HCT116 (cell line): ENCODE results near the gene GOLT1A. TPM values are rescaled to one million over a fixed set of nuclear protein-coding genes. Genes with fewer than 3 reads are reported as not detected.

Experiments used
- ATAC-seq: fragments of 200-7000 bp; cut with Tn5 transposase; 2 replicates; pipeline ENCODE4 v1.9.1; 2020; ENCODE audit warnings: mild to moderate bottlenecking, moderate library complexity
- BruUV-seq: library from RNA; stranded (reverse); fragments of 400-500 nt; replicated peaks from 2 replicates; lab custom pipeline; 2021; lab: Mats Ljungman, UMichigan
- CTCF ChIA-PET: fragments of 300-600 bp; sonication (Branson Sonifier 250); formaldehyde crosslinking; loops from one replicate; lab custom pipeline; 2021; ENCODE audit warnings: antibody characterized with exemption; lab: Charles Lee
- POLR2A ChIA-PET: fragments of 300-600, 350-600 bp; sonication (Branson Sonifier 250); formaldehyde crosslinking; loops from one replicate; lab custom pipeline; 2021; ENCODE audit warnings: antibody characterized with exemption; lab: Charles Lee
- RAD21 ChIA-PET, 2 experiments: fragments of 300-600 bp; sonication (Branson Sonifier 250); formaldehyde crosslinking; loops; one replicate each; lab custom pipeline; 2023; ENCODE audit warnings: low total read pairs in 2 of 2; ENCODE audit not compliant: uncharacterized antibody in 2 of 2, unreplicated experiment in 2 of 2, low non-redundant PET in 1 of 2; lab: Charles Lee
- DNase-seq: peaks from one replicate; pipeline ENCODE4 v3.0.0-alpha.2; 2010; ENCODE audit warnings: low read depth, low spot score
- H2AFZ ChIP-seq: fragments of 200-600 bp; shearing (Covaris generic), sonication (generic); 2 replicates; pipeline ENCODE4 v1.6.1; 2017; ENCODE audit warnings: low read depth, mixed run types, mixed read lengths, antibody characterized with exemption, low read length; ENCODE audit not compliant: poor library complexity, severe bottlenecking
- H3K27ac ChIP-seq: 2 replicates; pipeline ENCODE4 v1.5.1; 2012; ENCODE audit warnings: low read depth, low read length
- H3K27me3 ChIP-seq: fragments of 200-600 bp; sonication (generic); 2 replicates; pipeline ENCODE4 v1.6.1; 2016; ENCODE audit warnings: mixed run types, low read length, mixed read lengths; ENCODE audit not compliant: insufficient read depth
- H3K36me3 ChIP-seq, 2 experiments: fragments of 200-500 bp in 1 of 2; fragments of 200-600 bp in 1 of 2; sonication (Bioruptor generic) in 1 of 2; sonication (generic) in 1 of 2; 2 replicates each; pipeline versions ENCODE4 v1.5.1 to v1.6.1; 2014 to 2016; ENCODE audit warnings: low read length in 2 of 2, inconsistent platforms in 1 of 2, mixed read lengths in 1 of 2, mixed run types in 1 of 2; ENCODE audit not compliant: insufficient read depth in 2 of 2, control insufficient read depth in 1 of 2
- H3K4me1 ChIP-seq, 2 experiments: fragments of 200-600 bp in 1 of 2; sonication (generic) in 1 of 2; 2 replicates each; pipeline versions ENCODE4 v1.5.1 to v1.6.1; 2012 to 2017; ENCODE audit warnings: low read length in 2 of 2, inconsistent platforms in 1 of 2, mild to moderate bottlenecking in 1 of 2, mixed read lengths in 1 of 2, mixed run types in 1 of 2, moderate library complexity in 1 of 2; ENCODE audit not compliant: insufficient read depth in 2 of 2, control insufficient read depth in 1 of 2
- H3K4me2 ChIP-seq: fragments of 200-600 bp; sonication (generic); 2 replicates; pipeline ENCODE4 v1.6.1; 2017; ENCODE audit warnings: mixed run types, low read length, mixed read lengths
- H3K4me3 ChIP-seq, 2 experiments: fragments of 200-600 bp in 1 of 2; sonication (generic) in 1 of 2; replicated peaks in 1 of 2; 2 replicates each; pipeline ENCODE4 v1.5.1; 2011 to 2016; ENCODE audit warnings: low read length in 2 of 2, control low read depth in 1 of 2, low read depth in 1 of 2, mild to moderate bottlenecking in 1 of 2, mixed read lengths in 1 of 2, mixed run types in 1 of 2
- H3K79me2 ChIP-seq: fragments of 200-600 bp; sonication (generic); 2 replicates; pipeline ENCODE4 v1.6.1; 2017; ENCODE audit warnings: mild to moderate bottlenecking, mixed run types, low read length, moderate library complexity, mixed read lengths; ENCODE audit not compliant: insufficient read depth
- H3K9ac ChIP-seq: fragments of 200-600 bp; sonication (generic); 2 replicates; pipeline ENCODE4 v1.6.1; 2016; ENCODE audit warnings: low read length, mixed read lengths
- H3K9me2 ChIP-seq: fragments of 200-600 bp; sonication (generic), shearing (Covaris generic); 2 replicates; pipeline ENCODE4 v1.6.1; 2017; ENCODE audit warnings: mixed run types, mild to moderate bottlenecking, moderate library complexity; ENCODE audit not compliant: insufficient read depth
- H3K9me3 ChIP-seq, 2 experiments: fragments of 200-500 bp in 1 of 2; fragments of 200-600 bp in 1 of 2; sonication (Bioruptor generic) in 1 of 2; sonication (generic) in 1 of 2; 2 replicates each; pipeline ENCODE4 v1.6.1; 2014 to 2017; ENCODE audit warnings: low read length in 2 of 2, mixed read lengths in 2 of 2, inconsistent platforms in 1 of 2, low read depth in 1 of 2, mild to moderate bottlenecking in 1 of 2, mixed run types in 1 of 2, moderate library complexity in 1 of 2; ENCODE audit not compliant: control insufficient read depth in 1 of 2, insufficient read depth in 1 of 2
- H4K20me1 ChIP-seq: fragments of 200-600 bp; sonication (generic), shearing (Covaris generic); 2 replicates; pipeline ENCODE4 v1.6.1; 2017; ENCODE audit warnings: mixed run types, mild to moderate bottlenecking, moderate library complexity; ENCODE audit not compliant: insufficient read depth
- CEBPB ChIP-seq: IDR thresholded peaks from 2 replicates; pipeline ENCODE4 v1.6.1; 2012; ENCODE audit warnings: low read depth
- EGR1 ChIP-seq: IDR thresholded peaks from 2 replicates; pipeline ENCODE4 v1.6.1; 2012; ENCODE audit warnings: low read depth
- ELF1 ChIP-seq: IDR thresholded peaks from 2 replicates; pipeline ENCODE4 v1.6.1; 2012; ENCODE audit warnings: low read depth, borderline replicate concordance
- EZH2 ChIP-seq: fragments of 200-600 bp; sonication (generic); IDR thresholded peaks from 2 replicates; pipeline ENCODE4 v1.6.1; 2017; ENCODE audit warnings: antibody characterized with exemption, mixed run types
- EZH2phosphoT487 ChIP-seq: fragments of 200-600 bp; IDR thresholded peaks from 2 replicates; pipeline ENCODE4 v1.6.1; 2018; ENCODE audit warnings: antibody characterized with exemption, borderline replicate concordance
- JUND ChIP-seq: IDR thresholded peaks from 2 replicates; pipeline ENCODE4 v1.6.1; 2012
- POLR2AphosphoS5 ChIP-seq: IDR thresholded peaks from 2 replicates; pipeline ENCODE4 v1.6.1; 2011; ENCODE audit warnings: mild to moderate bottlenecking, low read depth, low read length, moderate library complexity
- RAD21 ChIP-seq: IDR thresholded peaks from 2 replicates; pipeline ENCODE4 v1.6.1; 2012; ENCODE audit warnings: low read depth, mild to moderate bottlenecking
- SP1 ChIP-seq: IDR thresholded peaks from 2 replicates; pipeline ENCODE4 v1.6.1; 2012; ENCODE audit warnings: low read depth
- SRF ChIP-seq: IDR thresholded peaks from 2 replicates; pipeline ENCODE4 v1.6.1; 2012; ENCODE audit warnings: low read depth
- TCF7L2 ChIP-seq: IDR thresholded peaks from 2 replicates; pipeline ENCODE4 v1.7.0; 2011; ENCODE audit warnings: borderline replicate concordance, inconsistent platforms; ENCODE audit not compliant: insufficient read depth, insufficient read length; ENCODE audit errors: extremely low read depth
- YY1 ChIP-seq: IDR thresholded peaks from 2 replicates; pipeline ENCODE4 v1.6.1; 2011; ENCODE audit warnings: low read length, low read depth, moderate library complexity, mild to moderate bottlenecking; ENCODE audit not compliant: insufficient replicate concordance; ENCODE audit errors: extremely low read depth
- ZFX ChIP-seq: fragments of 450-650 bp; IDR thresholded peaks from 2 replicates; pipeline ENCODE4 v1.6.1; 2017
- ZNF274 ChIP-seq: fragments of 200-500 bp; sonication (Bioruptor generic); IDR thresholded peaks from 2 replicates; pipeline ENCODE4 v1.6.1; 2014; ENCODE audit warnings: mild to moderate bottlenecking, low read depth, low read length, inconsistent platforms
- intact Hi-C: fragments of 100-400 bp; cut with micrococcal nuclease; formaldehyde crosslinking; loops from 2 replicates; pipeline ENCODE4 v1.10.0; 2022
- total RNA-seq: library from RNA; stranded (reverse); gene quantifications from one replicate; pipeline ENCODE4 v1.2.1, GENCODE V29; 2021; ENCODE audit not compliant: unreplicated experiment
- TF ChIP-seq, protein P1 (sequence below): IDR thresholded peaks from 2 replicates; pipeline ENCODE4 v1.6.1; 2012
- TF ChIP-seq, protein P2 (sequence below): IDR thresholded peaks from 2 replicates; pipeline ENCODE4 v1.6.1; 2011; ENCODE audit warnings: mild to moderate bottlenecking, low read length, moderate library complexity; ENCODE audit not compliant: insufficient replicate concordance; ENCODE audit errors: extremely low read depth

The GOLT1A gene
- total RNA-seq, 1 experiment from 2014 or later = 8.0 TPM

DNA sequence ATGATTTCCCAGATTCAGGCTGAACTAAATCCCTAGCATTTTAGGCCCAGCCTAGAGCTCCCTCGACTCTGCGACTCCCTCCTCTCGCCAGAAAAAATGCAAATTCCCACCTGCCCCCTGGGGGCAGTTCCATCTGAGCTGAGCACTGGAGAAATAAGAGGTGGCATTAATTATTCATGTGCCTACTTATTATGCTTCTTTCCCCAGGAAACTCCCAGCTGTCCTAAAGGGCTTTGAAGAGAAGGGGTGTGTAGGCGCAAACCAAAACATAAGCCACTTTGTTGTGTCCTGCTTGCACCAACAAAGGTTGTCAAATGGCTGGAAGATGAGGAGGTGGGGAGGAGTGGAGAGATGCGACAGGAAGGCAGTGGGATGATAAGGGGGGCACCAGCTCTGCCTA lies 41.4 kb upstream of the GOLT1A start:
- H3K4me2 ChIP-seq = no peak overlapping the region
- H3K9me2 ChIP-seq = no peaks in the 10 kb centered on the region
- H4K20me1 ChIP-seq = no peaks in the 10 kb centered on the region
- H3K27ac ChIP-seq = no peak overlapping the region
- H2AFZ ChIP-seq = no peak overlapping the region
- ATAC-seq (no peak), DNase-seq (no peak)
- H3K4me3 ChIP-seq = no peak overlapping the region
- no peaks in the 10 kb centered on the region for H3K9me3 ChIP-seq
- no peaks in the 10 kb centered on the region; a peak in 1 of 4 replicates for H3K36me3 ChIP-seq
- RAD21 ChIA-PET = no interaction called here
- BruUV-seq = no TSS peak
- POLR2A ChIA-PET = no interaction called here
- H3K79me2 ChIP-seq = no peaks in the 10 kb centered on the region
- intact Hi-C loops = loop anchor here (5.0 kb wide), 1 partner anchor 93 kb away; no protein-coding TSS in a partner anchor
- H3K4me1 ChIP-seq = no peaks in the 10 kb centered on the region
- H3K27me3 ChIP-seq = no peaks in the 10 kb centered on the region
- TF ChIP-seq POLR2AphosphoS5 = no peak
- TF ChIP-seq JUND = no peak
- TF ChIP-seq EZH2 = no peak
- TF ChIP-seq ZFX = no peak
- no peak for TF ChIP-seq ZNF274
- TF ChIP-seq, protein P1, sequence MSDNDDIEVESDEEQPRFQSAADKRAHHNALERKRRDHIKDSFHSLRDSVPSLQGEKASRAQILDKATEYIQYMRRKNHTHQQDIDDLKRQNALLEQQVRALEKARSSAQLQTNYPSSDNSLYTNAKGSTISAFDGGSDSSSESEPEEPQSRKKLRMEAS = no peak
- no peak for TF ChIP-seq SP1
- no peak for TF ChIP-seq RAD21
- TF ChIP-seq CEBPB = no peak
- TF ChIP-seq TCF7L2 = no peak
- TF ChIP-seq EZH2phosphoT487 = no peak
- no peak for TF ChIP-seq YY1
- no peak for TF ChIP-seq SRF
- no peak for TF ChIP-seq EGR1
- TF ChIP-seq ELF1 = no peak
- TF ChIP-seq, protein P2, sequence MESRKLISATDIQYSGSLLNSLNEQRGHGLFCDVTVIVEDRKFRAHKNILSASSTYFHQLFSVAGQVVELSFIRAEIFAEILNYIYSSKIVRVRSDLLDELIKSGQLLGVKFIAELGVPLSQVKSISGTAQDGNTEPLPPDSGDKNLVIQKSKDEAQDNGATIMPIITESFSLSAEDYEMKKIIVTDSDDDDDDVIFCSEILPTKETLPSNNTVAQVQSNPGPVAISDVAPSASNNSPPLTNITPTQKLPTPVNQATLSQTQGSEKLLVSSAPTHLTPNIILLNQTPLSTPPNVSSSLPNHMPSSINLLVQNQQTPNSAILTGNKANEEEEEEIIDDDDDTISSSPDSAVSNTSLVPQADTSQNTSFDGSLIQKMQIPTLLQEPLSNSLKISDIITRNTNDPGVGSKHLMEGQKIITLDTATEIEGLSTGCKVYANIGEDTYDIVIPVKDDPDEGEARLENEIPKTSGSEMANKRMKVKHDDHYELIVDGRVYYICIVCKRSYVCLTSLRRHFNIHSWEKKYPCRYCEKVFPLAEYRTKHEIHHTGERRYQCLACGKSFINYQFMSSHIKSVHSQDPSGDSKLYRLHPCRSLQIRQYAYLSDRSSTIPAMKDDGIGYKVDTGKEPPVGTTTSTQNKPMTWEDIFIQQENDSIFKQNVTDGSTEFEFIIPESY = no peak
- no peak overlapping the region for H3K9ac ChIP-seq
- CTCF ChIA-PET = interaction anchor here (1.2 kb wide), 1 partner anchor 143 kb away, joined by 4 read pairs; no protein-coding TSS in a partner anchor
